ENCODE data around the gene ARMC12. TPM values are rescaled to one million over a fixed set of nuclear protein-coding genes. Genes with fewer than 3 reads are reported as not detected.

Gene ARMC12
- total and polyA plus RNA-seq, 2 of the 4 experiments (the other 2 are of a cell fraction), result 0.18 to 0.74 TPM

DNA sequence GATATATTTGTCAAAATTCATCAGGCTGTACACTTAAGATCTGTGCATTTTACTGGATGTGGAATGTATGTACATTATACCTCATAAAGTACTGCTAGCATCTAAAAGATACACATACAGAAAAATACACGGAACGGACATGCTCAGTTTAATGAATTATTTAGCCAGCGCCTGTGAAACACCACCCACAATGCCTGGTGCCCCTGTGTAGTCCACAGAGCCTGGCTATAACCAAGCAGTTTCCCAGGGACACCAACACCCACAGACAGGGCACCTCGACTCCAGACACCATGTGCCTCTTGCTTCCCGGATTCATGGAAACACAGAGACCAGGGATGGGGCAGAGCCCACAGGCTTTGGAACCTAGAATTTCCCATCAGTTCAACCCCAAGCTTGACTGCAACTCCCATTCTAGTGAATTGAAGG lies 17.4 kb upstream of the ARMC12 start:
- ChIA-PET CTCF (no interaction called here), POLR2A (ENCODE audit: unreplicated experiment) (interaction anchor here (0.7 kb wide), 1 partner anchor 11 kb away, joined by 3 read pairs; no protein-coding TSS in a partner anchor)
- H2AK5ac ChIP-seq (ENCODE audit: low read depth, low read length), result 0 out of 2 replicates have a peak overlapping the region, but pooled peaks have one; percentile 7
- peak overlapping the region; percentile 33; the same call in 1 of the 2 replicates for H3K23ac ChIP-seq (ENCODE audit: low read depth, low read length)
- peak overlapping the region; percentile 72; the same call in 1 of the 2 replicates for H2BK120ac ChIP-seq (ENCODE audit: low read depth, low read length)
- peak overlapping the region; percentile 67 for H3K4me2 ChIP-seq (ENCODE audit: low read depth, low read length)
- dilution Hi-C loops (cut with HindIII; ENCODE audit: low sequenced_read_pairs, unreplicated experiment) (no loop called here), intact Hi-C loops (cut with micrococcal nuclease) (no loop called here), in situ Hi-C loops (cut with MboI; ENCODE audit: low sequenced_read_pairs) (no loop called here)
- H4K20me1 ChIP-seq (ENCODE audit: insufficient read depth, low read length), result no peaks in the 10 kb centered on the region
- peak overlapping the region; percentile 93 for H3K4ac ChIP-seq (ENCODE audit: low read depth, low read length)
- no TSS peak for BruUV-seq (replicated peaks)
- H3K9ac ChIP-seq (ENCODE audit: low read depth, low read length), result 0 out of 2 replicates have a peak overlapping the region, but pooled peaks have one; percentile 22
- H3K27me3 ChIP-seq (ENCODE audit: control insufficient read depth, insufficient read depth, low read length), result peaks cover 4% of the 10 kb centered on the region; the same call in 1 of the 2 replicates
- WGBS, 2 experiments (ENCODE audit: extremely low coverage in 2 of 2, insufficient read length in 1 of 2), result no CpG with 5 or more reads among the region's 5 CpGs
- ATAC-seq (ENCODE audit: low read depth) (peak; percentile 12), DNase-seq (no peak)
- H3K27ac ChIP-seq (ENCODE audit: insufficient read depth, low read length), result no peak overlapping the region
- H3K79me1 ChIP-seq (ENCODE audit: low read depth in 1 of 2, low read length in 2 of 2), result peaks cover 0 to 8% of the 10 kb centered on the region in 2 experiments; a peak in 1 of 4 replicates
- no peak for TF ChIP-seq BHLHE40 (IDR thresholded peaks at IDR 0.05; ENCODE audit: low read depth, low read length)
- no peak for TF ChIP-seq CEBPB (IDR thresholded peaks at IDR 0.05; ENCODE audit: low read depth, low read length)
- TF ChIP-seq RFX5 (IDR thresholded peaks at IDR 0.05; ENCODE audit: low read depth, low read length), result no peak
- TF ChIP-seq FOS (IDR thresholded peaks at IDR 0.05; ENCODE audit: low read depth, low read length), result no peak
- no peak for TF ChIP-seq SMC3 (IDR thresholded peaks at IDR 0.05; ENCODE audit: low read depth, low read length)
- TF ChIP-seq MAZ (IDR thresholded peaks at IDR 0.05; ENCODE audit: borderline replicate concordance, low read depth, low read length), result no peak
- TF ChIP-seq NFE2L2 (IDR thresholded peaks at IDR 0.05; ENCODE audit: low read depth, low read length), result no peak
- no peak overlapping the region; the same call in 2 of the 3 replicates for H2BK15ac ChIP-seq (ENCODE audit: low read depth, low read length)
- H3K56ac ChIP-seq (ENCODE audit: extremely low read depth, insufficient read depth, low read length), result 0 out of 2 replicates have a peak overlapping the region, but pooled peaks have one; percentile 32
- 0 out of 2 replicates have a peak overlapping the region, but pooled peaks have one; percentile 18 for H3K18ac ChIP-seq (ENCODE audit: low read depth, low read length)
- peaks cover 19% of the 10 kb centered on the region for H3K4me1 ChIP-seq (ENCODE audit: control insufficient read depth, insufficient read depth, low read length)
- H3K9me3 ChIP-seq (ENCODE audit: control insufficient read depth, insufficient read depth, low read length), result no peaks in the 10 kb centered on the region
- peak overlapping the region; percentile 88 for H3K14ac ChIP-seq (replicated peaks; ENCODE audit: low read depth, low read length)
- H4K5ac ChIP-seq (ENCODE audit: low read depth, low read length), result peak overlapping the region; percentile 57
- no peak overlapping the region for H2BK5ac ChIP-seq (ENCODE audit: low read depth, low read length, poor library complexity, severe bottlenecking)
- H2AK9ac ChIP-seq (replicated peaks; ENCODE audit: low read depth, low read length, poor library complexity), result peak overlapping the region; percentile 38
- H3K4me3 ChIP-seq (ENCODE audit: insufficient read depth, low read depth, low read length), result no peak overlapping the region
- H2BK20ac ChIP-seq (ENCODE audit: low read depth, low read length), result peak overlapping the region; percentile 30; the same call in 1 of the 2 replicates
- peak overlapping the region; percentile 94 to 96 for H4K8ac ChIP-seq (ENCODE audit: low read depth in 2 of 2, low read length in 2 of 2)
- peak overlapping the region; percentile 80 for H4K91ac ChIP-seq (ENCODE audit: insufficient read depth, low read depth, low read length)
- no peaks in the 10 kb centered on the region for H3K36me3 ChIP-seq (ENCODE audit: control insufficient read depth, insufficient read depth, low read length)
- H3K9me1 ChIP-seq (ENCODE audit: insufficient read depth, low read length), result peaks cover 11% of the 10 kb centered on the region
- H2AFZ ChIP-seq (replicated peaks; ENCODE audit: low read length, poor library complexity), result peak overlapping the region; percentile 98
